ENCODE results near the gene APLNR. TPM values are rescaled to one million over a fixed set of nuclear protein-coding genes. Genes with fewer than 3 reads are reported as not detected.

The APLNR gene
- total and polyA plus RNA-seq, 2 of the 8 experiments (the other 6 are each of a cell fraction or from before 2014, with no cell fraction given) = 0.80 TPM; not detected in 1

DNA sequence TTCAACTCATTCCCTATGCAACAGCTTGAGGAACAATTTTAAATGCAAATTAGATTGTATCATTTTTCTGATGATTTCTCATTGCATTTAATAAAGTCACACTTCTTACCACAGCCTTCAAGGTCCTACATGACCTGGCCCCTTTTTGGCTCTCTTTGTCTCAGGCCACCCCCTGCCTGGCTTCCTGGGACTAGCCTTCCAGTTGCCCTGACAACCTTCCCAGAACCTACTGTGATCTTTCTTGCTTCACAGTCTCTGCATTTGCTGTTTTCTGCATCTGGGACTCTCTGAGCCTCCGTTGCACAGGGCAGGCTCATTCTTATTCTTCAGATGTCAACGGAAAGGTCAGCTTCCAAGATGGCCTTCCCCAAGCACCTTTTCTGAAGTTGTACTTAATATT lies 12.9 kb downstream of the APLNR start:
- Histone ChIP-seq H3K27ac (ENCODE audit: low read depth, low read length) (no peak overlapping the region), H3K4me3 (ENCODE audit: extremely low read depth in 1 of 4, insufficient read depth in 2 of 4, low read depth in 3 of 4, low read length in 4 of 4) (no peak overlapping the region), H2BK5ac (ENCODE audit: low read depth, low read length) (no peak overlapping the region), H3K9ac (replicated peaks in 1 of 4; ENCODE audit: extremely low read depth in 1 of 4, low read depth in 3 of 4, low read length in 3 of 4) (no peak overlapping the region), H3K23me2 (ENCODE audit: low read depth, low read length) (no peaks in the 10 kb centered on the region), H3K36me3 (ENCODE audit: control insufficient read depth in 2 of 4, insufficient read depth in 4 of 4, low read length in 3 of 4) (no peaks in the 10 kb centered on the region), H3K56ac (replicated peaks; ENCODE audit: insufficient read length, low read depth, low read length) (no peak overlapping the region), H2BK20ac (ENCODE audit: low read length) (no peak overlapping the region), H4K91ac (replicated peaks; ENCODE audit: insufficient read length, low read length) (no peak overlapping the region), H4K8ac (ENCODE audit: extremely low read depth, insufficient read depth, low read length) (no peak overlapping the region), H3K23ac (ENCODE audit: insufficient read length) (no peak overlapping the region), H2BK12ac (ENCODE audit: low read depth, low read length) (no peak overlapping the region), H4K20me1 (replicated peaks in 1 of 2; ENCODE audit: control insufficient read depth in 1 of 2, insufficient read depth in 2 of 2, low read length in 2 of 2) (no peaks in the 10 kb centered on the region), H3K4me2 (ENCODE audit: insufficient read depth in 1 of 2, low read depth in 2 of 2, low read length in 2 of 2) (no peak overlapping the region), H3K4me1 (replicated peaks in 1 of 4; ENCODE audit: control insufficient read depth in 3 of 4, insufficient read depth in 4 of 4, low read length in 3 of 4) (peaks cover 0 to 3% (median 0%) of the 10 kb centered on the region in 4 experiments; a peak in 2 of 7 replicates), H3K79me1 (ENCODE audit: low read depth, low read length) (no peaks in the 10 kb centered on the region), H3K4ac (replicated peaks; ENCODE audit: insufficient read length, low read depth, low read length) (no peak overlapping the region), H3K18ac (ENCODE audit: extremely low read depth, low read length) (no peak overlapping the region), H3K9me3 (ENCODE audit: insufficient read depth in 2 of 2, low read depth in 1 of 2, low read length in 1 of 2) (no peaks in the 10 kb centered on the region), H4K5ac (ENCODE audit: insufficient read length, low read depth, low read length) (no peak overlapping the region), H2BK120ac (replicated peaks; ENCODE audit: low read depth, low read length) (no peak overlapping the region), H2BK15ac (ENCODE audit: low read length) (no peak overlapping the region), H3K27me3 (replicated peaks in 1 of 4; ENCODE audit: control insufficient read depth in 3 of 4, extremely low read depth in 1 of 4, insufficient read depth in 3 of 4, low read length in 3 of 4) (no peaks in the 10 kb centered on the region), H2AK5ac (ENCODE audit: low read depth, low read length) (no peak overlapping the region), H2AFZ (ENCODE audit: low read length) (no peak overlapping the region), H3K79me2 (ENCODE audit: control insufficient read depth in 1 of 2, insufficient read depth in 2 of 2, low read length in 2 of 2) (no peaks in the 10 kb centered on the region), H3K14ac (ENCODE audit: insufficient read length) (no peak overlapping the region)
- ChIA-PET POLR2A (ENCODE audit: partially characterized antibody) (no interaction called here), CTCF (ENCODE audit: partially characterized antibody) (interaction anchor here (1.3 kb wide), 1 partner anchor 25 kb away, joined by 4 read pairs; no protein-coding TSS in a partner anchor)
- FAIRE-seq = no peak
- no peak for DNase-seq (ENCODE audit: low read depth in 1 of 2, low spot score in 2 of 2)
- 92% methylated on average over 2 of the region's 2 CpGs; no CpG with 5 or more reads in 1 of the 2 experiments for WGBS, 2 experiments (ENCODE audit: extremely low coverage in 1 of 2, insufficient coverage in 1 of 2, insufficient read length in 1 of 2, insufficient replicate concordance in 2 of 2, low coverage in 1 of 2, low lambda C conversion rate in 2 of 2, missing lambda C conversion rate in 1 of 2)
- no peak for TF ChIP-seq GABPA (IDR thresholded peaks at IDR 0.05; ENCODE audit: borderline replicate concordance, insufficient read depth, low read length)
